ENCODE measurements around the gene SLC43A3.

The SLC43A3 gene

GRCh38 chr11:57427727-57428082 is 784 bp upstream of the SLC43A3 start:
- peak; percentile 49 for DNase-seq (ENCODE audit: low spot score)

DNA sequence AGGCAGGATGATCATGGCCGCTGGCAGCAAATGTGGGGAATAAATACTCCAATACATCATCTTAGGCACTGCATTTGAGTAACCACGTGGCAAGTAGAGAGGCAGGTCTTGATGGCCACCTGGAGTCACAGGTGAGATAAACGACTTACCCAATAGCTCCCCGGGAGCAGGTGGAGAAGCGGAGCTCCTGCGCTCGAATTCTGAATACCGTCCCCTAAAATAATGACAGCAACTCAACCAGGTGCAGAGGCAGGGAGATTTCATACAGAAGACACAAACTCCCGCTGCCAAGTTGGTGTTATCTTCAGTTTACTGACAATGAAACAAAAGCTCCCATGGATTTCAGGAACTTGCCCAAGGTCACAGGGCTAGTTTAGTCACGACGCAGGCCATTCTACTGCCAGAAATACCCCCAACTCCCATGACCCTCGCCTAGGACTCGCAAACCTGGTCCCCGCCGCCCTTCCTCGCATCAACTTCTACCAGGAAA is 437 bp downstream of the SLC43A3 start:
- DNase-seq (ENCODE audit: low spot score): no peak

GRCh38 chr11:57425565-57426438 is 1.1 kb downstream of the SLC43A3 start:
- peak; percentile 34 for DNase-seq (ENCODE audit: low spot score)

DNA sequence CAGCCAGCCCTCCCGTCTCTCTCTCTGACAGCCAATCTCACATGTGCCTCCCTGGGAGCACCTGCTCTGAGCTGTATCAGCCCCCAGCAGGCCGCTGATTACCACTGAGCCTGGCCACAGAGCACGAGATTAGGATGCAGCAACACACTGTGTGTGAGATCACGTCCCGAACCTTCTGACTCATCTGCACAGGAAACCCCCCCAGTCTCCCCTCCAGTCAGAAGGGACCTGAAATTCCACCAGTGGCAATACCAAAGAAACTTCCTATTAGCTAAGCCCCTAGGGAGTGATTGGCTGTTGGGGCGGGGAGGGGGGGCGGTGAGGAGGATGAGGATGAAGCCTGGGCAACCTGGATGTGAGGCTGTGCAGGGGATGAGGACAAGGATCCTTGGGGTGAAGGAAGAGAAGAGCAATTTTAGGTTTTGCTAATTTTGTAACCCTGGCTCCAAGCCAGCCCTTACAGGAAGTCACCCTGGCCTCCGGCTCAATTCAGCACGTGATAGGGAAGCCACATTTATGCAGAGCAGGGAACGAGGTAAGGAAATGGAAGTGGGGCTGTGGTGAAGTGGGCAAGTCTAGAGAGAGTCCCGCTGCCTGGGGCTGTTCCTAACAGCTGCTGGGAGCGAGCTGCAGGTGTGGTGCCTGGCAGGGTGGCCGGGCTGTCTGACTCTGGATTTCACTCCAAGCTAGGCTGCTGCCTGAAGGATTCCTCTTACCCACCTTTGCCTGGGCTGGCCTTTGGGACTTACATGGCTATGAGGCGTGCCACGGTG is 1.9 kb downstream of the SLC43A3 start:
- DNase-seq (ENCODE audit: low spot score): no peak

DNA sequence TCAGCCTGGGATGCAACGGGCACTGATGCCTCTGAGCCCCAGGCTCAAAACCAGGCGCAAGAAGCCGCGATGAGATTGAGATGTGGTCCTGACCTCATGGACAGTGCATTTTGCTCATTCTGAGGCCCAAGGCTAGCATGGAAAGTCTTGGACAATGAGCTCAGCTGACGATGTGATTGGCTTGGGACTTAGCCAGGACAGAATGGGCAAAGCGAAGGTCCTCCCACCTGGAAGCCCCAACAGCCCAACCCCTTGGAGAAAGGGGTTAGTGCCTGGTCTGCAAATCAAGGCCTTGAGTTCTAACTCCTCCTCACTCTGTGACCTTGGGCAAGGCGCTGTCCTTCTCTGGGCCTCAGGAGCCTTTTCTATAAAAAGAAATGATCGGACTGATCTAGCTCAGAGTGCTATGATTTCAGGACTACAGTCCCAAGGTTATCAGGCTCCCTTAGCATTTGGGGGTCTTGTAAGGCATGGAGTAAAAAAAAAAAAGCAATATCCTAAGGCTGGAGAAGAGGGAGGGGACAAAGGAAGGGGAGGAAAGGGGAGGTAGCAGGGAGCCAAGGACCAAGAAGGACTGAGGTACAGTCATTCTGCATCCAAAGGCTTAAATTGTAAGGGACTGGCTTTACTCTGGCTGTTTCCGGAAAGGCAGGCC is 2.7 kb downstream of the SLC43A3 start:
- DNase-seq (ENCODE audit: low spot score): no peak

DNA sequence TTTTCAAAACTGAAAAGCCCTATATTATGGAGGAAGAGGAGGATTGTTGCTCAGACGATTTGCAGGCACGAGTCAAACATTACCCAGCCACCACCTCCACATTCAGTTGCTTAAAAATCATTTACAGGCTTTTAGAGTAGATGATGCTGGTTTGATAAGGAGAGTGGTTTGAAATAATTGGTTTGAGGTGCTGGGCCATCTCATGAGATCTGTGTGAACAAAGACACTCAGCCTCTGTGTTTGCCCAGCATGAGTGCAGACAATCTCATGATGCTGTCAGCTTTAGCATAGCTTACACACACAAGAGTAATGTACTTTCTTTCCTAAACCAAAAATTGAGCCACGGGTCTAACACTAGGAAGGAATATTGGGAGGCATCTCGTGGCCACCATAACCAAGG is 4.3 kb downstream of the SLC43A3 start:
- DNase-seq (ENCODE audit: low spot score): no peak

- DNase-seq (ENCODE audit: low spot score): no peak
Measured at GRCh38 chr11:57421805-57422204, 5.1 kb downstream of the SLC43A3 start.

DNA sequence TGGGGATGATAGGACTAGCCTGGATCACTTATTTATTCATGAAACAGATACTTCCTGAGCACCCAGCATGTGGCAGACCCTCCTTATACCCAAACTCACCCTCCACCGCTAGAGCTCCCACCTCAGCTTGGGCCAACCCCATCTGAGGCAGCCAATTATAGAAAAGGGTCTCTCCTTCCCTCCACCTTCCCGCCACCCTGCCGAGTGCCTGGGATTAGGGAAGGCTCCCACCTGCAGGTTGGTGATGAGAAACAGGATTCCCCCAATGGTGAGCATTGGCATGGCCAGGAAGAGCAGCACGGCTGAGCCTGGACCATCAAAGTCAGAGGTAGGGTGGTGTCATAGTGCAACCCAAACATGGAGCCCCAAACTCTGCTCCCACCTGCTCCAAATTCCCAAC is 5.9 kb downstream of the SLC43A3 start:
- DNase-seq (ENCODE audit: low spot score): no peak

DNA sequence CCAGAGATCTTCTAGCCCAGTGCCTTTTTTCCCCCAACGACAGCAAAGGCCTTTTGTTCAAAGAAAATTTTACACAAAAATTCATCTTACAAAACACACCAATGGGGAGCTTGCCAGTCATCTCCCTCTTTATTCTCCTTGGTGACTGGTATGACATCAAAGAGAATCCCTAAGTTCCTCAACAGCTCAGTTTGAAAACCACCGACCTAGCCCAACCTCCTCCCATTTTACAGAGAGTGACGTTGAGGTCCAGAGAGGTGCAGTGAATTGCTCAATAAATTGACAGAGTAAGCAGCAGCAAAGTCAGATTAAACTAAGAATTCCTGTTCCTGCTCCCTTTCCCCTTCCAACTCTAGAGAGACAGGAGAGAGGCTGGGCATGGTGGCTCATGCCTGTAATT is 7.8 kb downstream of the SLC43A3 start:
- no peak for DNase-seq (ENCODE audit: low spot score)

- DNase-seq (ENCODE audit: low spot score): no peak
Measured at GRCh38 chr11:57418131-57418530, 8.8 kb downstream of the SLC43A3 start.

DNA sequence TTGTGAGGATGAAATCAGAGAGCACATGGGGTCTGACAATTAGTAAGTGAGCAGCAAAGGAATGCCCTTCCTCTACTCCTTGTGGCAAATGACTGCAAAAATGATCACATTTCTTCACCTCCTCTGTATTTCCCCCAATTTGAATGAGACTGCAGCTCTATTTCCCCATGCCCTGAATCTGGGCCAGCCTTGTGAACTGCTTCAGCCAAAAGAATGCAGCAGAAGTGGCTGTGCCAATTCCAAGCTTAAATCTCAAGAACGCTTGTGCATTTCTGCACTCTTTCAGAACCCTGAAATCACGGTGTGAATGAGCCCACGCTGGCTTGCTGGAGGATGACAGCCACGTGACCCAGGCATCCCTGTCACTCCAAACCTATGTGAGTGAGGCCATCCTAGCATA is 9.9 kb downstream of the SLC43A3 start:
- no peak for DNase-seq (ENCODE audit: low spot score)

DNA sequence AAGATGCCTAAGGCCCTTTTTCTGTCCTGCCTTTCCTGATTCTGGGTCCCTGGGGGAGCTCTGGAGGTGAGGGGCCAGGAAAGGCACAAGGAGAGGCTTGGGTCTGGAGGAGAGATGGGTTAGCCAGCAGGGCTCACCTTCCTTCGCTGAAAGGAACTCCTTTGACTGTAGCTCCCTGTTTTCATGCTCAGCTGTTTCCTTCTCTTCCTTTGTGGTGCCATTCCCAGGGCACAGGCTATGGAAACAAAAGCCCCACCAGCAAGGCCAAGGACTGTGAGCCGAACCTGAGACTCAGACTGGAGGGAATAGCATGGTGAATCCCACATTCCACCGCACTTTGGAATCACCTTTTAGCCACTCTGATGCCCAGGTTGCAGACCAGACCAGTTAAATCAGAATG is 10.5 kb downstream of the SLC43A3 start:
- no peak for DNase-seq (ENCODE audit: low spot score)

GRCh38 chr11:57414612-57415212 is 12.2 kb downstream of the SLC43A3 start:
- DNase-seq (ENCODE audit: low spot score): no peak

GRCh38 chr11:57413681-57414080 is 13.2 kb downstream of the SLC43A3 start:
- DNase-seq (ENCODE audit: low spot score): no peak

GRCh38 chr11:57410287-57410686 is 16.6 kb downstream of the SLC43A3 start:
- no peak for DNase-seq (ENCODE audit: low spot score)

DNA sequence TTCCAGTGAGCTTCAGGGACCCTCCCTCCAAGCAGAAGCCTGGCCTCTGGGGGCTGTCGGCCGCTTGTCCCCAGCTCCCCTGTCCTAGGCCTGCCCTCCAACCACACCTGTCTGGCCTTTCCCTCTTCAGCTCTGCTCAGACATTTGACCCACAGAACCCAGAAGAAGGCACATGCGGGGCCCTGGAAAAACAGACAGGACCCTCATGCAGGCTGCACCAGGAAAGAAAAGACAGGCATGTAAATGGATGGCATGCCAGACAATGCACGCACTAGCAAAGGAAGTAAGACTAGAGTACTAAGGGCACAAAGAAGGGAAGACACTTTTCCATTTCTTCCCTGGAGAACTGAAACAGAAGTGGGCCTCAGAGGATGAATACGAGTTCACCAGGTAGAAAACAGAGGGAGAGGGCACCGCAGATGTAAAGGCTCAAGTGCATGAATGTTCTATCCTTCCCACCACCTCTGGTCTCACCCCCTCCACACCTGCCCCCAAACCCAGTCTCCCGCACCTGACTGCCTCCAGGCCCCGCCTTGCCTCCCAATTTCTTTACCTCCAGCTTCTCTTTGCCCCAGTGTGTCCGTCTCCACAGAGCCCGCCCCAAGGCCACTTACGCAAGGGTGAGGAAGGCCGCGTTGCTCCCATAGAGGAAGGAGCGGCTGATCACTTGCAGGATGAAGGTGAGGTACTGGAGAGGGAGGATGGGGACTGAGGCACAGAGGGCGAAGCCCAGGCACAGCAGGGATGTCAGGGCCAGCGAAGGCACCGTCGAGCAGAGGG is 17.4 kb downstream of the SLC43A3 start:
- no peak for DNase-seq (ENCODE audit: low spot score)

DNA sequence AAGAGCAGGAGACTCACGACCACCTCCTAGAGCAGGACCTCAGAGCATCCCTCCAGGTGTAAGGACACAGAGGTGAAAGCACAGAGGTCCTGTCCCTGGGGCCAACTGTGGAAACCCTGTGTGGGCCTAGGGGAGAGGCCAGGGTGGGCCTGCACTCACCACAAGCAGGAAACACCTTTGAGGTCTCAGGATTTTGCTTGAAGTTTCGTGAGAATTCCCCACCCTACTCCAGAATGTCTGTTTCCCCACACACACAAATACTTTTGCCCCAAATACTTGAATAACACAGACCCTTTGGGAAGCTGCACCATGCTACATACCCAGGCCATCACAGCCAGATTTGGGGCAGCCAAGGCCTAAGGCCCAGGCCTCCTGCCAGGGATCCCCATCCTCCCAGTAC is 18.1 kb downstream of the SLC43A3 start:
- no peak for DNase-seq (ENCODE audit: low spot score)

DNA sequence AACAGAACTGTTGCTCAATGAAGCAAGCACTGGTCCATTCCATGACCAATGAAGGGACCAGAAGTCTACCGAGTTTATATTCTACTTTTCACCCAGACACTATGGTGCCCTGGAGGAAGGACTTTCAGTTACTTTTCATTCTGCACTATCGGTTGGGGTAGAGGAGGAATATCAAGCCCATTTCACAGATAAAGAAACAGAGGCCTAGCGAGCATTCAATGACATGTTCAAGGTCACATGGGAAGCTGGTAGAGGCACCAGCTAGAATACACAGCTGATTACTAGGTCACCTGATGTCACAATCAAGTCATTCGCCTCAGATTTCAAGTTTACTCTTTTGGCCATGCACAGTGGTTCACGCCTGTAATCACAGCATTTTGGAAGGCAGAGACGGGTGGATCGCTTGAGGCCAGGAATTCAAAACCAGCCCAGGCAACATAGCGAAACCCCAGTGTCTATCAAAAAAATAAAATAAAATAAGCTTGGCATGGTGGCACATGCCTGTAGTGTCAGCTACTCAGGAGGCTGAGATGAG is 18.9 kb downstream of the SLC43A3 start:
- DNase-seq (ENCODE audit: low spot score): no peak

DNA sequence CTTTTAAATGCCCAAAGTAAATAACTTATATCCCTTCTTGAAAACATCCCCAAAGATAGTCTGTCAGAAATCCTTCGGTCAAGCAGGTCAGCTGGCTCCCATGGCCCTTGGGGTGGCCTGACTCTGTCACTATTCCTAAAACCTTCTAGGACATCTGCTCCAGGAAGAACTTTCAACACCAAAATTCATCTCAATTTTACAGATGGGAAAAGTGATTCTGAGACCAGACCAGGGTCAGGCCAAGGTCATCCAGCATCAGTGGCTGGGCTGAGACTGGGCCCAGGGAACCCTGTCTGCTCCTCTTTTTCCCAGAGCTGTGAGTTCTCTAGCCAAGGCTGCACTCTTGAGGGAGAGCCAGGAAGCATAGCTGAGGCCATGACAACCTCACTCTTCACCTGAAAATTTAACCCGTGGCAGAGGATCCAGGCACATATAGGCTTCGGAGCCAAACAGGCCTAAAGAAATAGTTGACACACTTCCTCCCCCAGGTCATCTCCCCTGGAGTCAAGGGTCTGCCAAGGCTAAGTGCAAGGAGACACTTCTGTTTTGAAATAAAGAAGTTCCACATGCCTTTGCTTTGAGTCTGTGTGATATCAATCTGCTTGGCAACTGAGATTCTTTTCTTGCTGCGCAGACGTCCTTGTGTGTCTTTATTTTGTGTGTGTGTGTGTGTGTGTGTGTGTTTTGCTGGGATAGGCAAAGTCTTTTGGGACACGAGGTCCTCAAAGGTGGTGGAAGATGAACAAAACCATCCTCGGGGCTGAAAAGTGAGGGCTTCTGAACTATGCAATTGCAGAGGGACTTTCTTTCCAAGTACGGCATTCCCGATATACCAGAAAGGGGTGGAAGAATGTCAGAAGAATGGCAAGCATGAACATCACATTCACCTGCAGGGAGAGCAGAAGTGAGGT is 19.7 kb downstream of the SLC43A3 start:
- DNase-seq (ENCODE audit: low spot score): no peak

DNA sequence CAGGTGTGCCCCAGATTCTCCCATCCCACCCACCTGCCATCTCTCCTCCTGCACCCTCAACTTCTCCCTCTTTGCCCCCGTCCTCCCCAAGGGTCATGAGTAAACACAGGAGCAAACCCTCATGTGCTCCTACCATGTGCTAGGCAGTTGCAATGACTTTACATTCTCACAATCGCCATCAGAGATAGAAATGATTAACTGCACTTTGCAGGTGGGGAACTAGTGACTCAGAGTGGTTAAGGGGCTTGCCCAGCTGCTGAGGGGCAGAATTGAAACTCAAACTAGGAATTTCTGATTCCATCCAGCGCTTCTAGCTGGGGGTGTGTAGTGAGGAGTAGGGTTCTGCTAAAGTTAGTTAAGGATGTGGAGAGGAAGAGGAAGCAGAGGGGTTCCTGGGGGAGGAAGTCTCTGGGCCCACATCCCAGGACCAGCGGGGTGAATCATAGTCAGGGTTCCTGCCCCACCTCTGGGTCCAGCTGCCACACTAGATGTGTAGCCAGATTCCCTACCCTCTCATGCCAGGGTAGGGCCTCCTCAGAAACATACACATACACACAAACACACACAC is 20.5 kb downstream of the SLC43A3 start:
- no peak for DNase-seq (ENCODE audit: low spot score)

Measured in Ammon's horn (tissue), 1 donor.